Astrocyte (in vitro differentiated cells and primary cell): Measurements from ENCODE around the gene CREBL2.

Source experiments
- CTCF ChIP-seq: IDR thresholded peaks from 2 replicates; pipeline ENCODE4 v1.5.1; 2011; ENCODE audit warnings: low read depth, mild to moderate bottlenecking, inconsistent platforms, low read length, moderate library complexity; ENCODE audit not compliant: insufficient read depth
- EZH2 ChIP-seq: IDR thresholded peaks from 2 replicates; pipeline ENCODE4 v1.6.1; 2012; ENCODE audit warnings: mild to moderate bottlenecking, low read length, inconsistent platforms; ENCODE audit not compliant: insufficient read depth

GRCh38 chr12:12653922-12654321, 42.2 kb downstream of the CREBL2 start:
- TF ChIP-seq CTCF (no peak), EZH2 (no peak)
